Measurements from ENCODE around the gene MAN1C1. TPM values are rescaled to one million over a fixed set of nuclear protein-coding genes. Genes with fewer than 3 reads are reported as not detected.

Gene MAN1C1
- polyA plus RNA-seq, 1 donor from 2014 or later = 1.3 TPM

DNA sequence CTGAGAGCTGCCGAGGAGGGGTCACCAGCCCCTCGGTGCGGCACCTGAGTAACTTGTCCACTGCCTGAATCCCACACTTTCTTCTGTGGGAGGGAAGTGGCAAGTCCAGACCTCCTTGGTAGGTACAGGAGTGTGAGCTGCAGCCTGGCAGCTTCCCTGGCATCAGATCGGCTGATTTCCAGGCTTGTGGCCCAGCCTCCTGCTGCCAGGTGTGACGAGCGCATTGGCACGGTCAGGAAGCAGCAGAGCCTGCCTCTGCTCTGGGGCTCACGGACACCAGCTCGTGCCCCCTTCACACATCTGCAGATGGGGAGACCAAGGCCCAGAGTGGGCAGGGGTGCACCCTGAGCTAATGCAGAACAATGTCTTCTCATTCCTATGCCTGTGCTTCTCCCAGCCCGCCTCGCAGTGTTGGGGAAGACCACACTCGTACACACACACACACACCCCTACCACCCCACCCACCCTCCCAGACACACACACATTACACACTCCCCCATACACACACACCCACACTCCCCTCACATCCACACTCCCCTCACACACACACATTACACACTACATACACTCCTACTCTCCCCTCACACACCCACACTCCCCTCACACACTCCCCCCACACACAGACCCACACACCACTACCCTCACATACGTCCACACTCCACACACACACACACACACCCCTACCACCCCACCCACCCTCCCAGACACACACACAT lies 150.3 kb downstream of the MAN1C1 start:
- no peak overlapping the region for H3K9ac ChIP-seq (ENCODE audit: low read length)
- H3K27me3 ChIP-seq (ENCODE audit: insufficient read depth, low read depth, low read length) = no peaks in the 10 kb centered on the region
- no peaks in the 10 kb centered on the region for H4K20me1 ChIP-seq (ENCODE audit: insufficient read depth)
- H3K79me2 ChIP-seq (replicated peaks; ENCODE audit: insufficient read depth, low read length) = no peaks in the 10 kb centered on the region
- H3K9me2 ChIP-seq (ENCODE audit: insufficient read depth, low read length) = no peaks in the 10 kb centered on the region
- no peaks in the 10 kb centered on the region for H3K9me3 ChIP-seq (ENCODE audit: low read length)
- no peak overlapping the region for H2AFZ ChIP-seq (ENCODE audit: low read depth, low read length)
- TF ChIP-seq SMC3 (conservative IDR thresholded peaks at IDR 0.05; ENCODE audit: poor library complexity) = no peak
- no peak for TF ChIP-seq RAD21 (conservative IDR thresholded peaks at IDR 0.05)
- TF ChIP-seq EP300 (conservative IDR thresholded peaks at IDR 0.05; ENCODE audit: poor library complexity, severe bottlenecking) = no peak
- no peak for TF ChIP-seq EZH2 (IDR thresholded peaks at IDR 0.05; ENCODE audit: borderline replicate concordance, insufficient read depth, low read length, poor library complexity, severe bottlenecking)
- TF ChIP-seq, protein P1, sequence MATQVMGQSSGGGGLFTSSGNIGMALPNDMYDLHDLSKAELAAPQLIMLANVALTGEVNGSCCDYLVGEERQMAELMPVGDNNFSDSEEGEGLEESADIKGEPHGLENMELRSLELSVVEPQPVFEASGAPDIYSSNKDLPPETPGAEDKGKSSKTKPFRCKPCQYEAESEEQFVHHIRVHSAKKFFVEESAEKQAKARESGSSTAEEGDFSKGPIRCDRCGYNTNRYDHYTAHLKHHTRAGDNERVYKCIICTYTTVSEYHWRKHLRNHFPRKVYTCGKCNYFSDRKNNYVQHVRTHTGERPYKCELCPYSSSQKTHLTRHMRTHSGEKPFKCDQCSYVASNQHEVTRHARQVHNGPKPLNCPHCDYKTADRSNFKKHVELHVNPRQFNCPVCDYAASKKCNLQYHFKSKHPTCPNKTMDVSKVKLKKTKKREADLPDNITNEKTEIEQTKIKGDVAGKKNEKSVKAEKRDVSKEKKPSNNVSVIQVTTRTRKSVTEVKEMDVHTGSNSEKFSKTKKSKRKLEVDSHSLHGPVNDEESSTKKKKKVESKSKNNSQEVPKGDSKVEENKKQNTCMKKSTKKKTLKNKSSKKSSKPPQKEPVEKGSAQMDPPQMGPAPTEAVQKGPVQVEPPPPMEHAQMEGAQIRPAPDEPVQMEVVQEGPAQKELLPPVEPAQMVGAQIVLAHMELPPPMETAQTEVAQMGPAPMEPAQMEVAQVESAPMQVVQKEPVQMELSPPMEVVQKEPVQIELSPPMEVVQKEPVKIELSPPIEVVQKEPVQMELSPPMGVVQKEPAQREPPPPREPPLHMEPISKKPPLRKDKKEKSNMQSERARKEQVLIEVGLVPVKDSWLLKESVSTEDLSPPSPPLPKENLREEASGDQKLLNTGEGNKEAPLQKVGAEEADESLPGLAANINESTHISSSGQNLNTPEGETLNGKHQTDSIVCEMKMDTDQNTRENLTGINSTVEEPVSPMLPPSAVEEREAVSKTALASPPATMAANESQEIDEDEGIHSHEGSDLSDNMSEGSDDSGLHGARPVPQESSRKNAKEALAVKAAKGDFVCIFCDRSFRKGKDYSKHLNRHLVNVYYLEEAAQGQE (IDR thresholded peaks at IDR 0.05; ENCODE audit: borderline replicate concordance) = no peak
- no peak for TF ChIP-seq MXI1 (conservative IDR thresholded peaks at IDR 0.05; ENCODE audit: poor library complexity, severe bottlenecking)
- TF ChIP-seq POLR2AphosphoS5 (IDR thresholded peaks at IDR 0.05) = no peak
- no peak for TF ChIP-seq TAF1 (IDR thresholded peaks at IDR 0.05; ENCODE audit: low read depth)
- TF ChIP-seq, protein P2, sequence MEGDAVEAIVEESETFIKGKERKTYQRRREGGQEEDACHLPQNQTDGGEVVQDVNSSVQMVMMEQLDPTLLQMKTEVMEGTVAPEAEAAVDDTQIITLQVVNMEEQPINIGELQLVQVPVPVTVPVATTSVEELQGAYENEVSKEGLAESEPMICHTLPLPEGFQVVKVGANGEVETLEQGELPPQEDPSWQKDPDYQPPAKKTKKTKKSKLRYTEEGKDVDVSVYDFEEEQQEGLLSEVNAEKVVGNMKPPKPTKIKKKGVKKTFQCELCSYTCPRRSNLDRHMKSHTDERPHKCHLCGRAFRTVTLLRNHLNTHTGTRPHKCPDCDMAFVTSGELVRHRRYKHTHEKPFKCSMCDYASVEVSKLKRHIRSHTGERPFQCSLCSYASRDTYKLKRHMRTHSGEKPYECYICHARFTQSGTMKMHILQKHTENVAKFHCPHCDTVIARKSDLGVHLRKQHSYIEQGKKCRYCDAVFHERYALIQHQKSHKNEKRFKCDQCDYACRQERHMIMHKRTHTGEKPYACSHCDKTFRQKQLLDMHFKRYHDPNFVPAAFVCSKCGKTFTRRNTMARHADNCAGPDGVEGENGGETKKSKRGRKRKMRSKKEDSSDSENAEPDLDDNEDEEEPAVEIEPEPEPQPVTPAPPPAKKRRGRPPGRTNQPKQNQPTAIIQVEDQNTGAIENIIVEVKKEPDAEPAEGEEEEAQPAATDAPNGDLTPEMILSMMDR (IDR thresholded peaks at IDR 0.05; ENCODE audit: poor library complexity, severe bottlenecking) = no peak
- no peaks in the 10 kb centered on the region for H3K36me3 ChIP-seq (ENCODE audit: insufficient read depth, low read length)
- no peak overlapping the region for H3K4me3 ChIP-seq (ENCODE audit: low read length)
- H3F3A ChIP-seq (ENCODE audit: insufficient read depth, low read length, poor library complexity, severe bottlenecking) = no peaks in the 10 kb centered on the region
- no peak overlapping the region for H3K4me2 ChIP-seq (ENCODE audit: low read length)
- H3K27ac ChIP-seq (ENCODE audit: low read length) = no peak overlapping the region

DNA sequence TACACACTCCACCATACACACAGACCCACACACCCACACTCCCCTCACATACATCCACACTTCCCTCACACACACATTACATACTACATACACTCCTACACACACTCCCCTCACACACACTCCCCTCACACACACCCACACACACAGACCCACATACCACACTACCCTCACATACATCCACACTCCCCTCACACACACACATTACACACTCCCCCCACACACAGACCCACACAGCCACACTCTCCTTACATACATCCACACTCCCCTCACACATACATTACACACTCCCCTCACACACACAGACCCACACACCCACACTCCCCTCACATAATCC lies 150.8 kb downstream of the MAN1C1 start:
- no peak overlapping the region for H3K27ac ChIP-seq (ENCODE audit: low read length)
- H3K9me3 ChIP-seq (ENCODE audit: low read length) = no peaks in the 10 kb centered on the region
- H3K79me2 ChIP-seq (replicated peaks; ENCODE audit: insufficient read depth, low read length) = no peaks in the 10 kb centered on the region
- H3F3A ChIP-seq (ENCODE audit: insufficient read depth, low read length, poor library complexity, severe bottlenecking) = no peaks in the 10 kb centered on the region
- no peaks in the 10 kb centered on the region for H3K36me3 ChIP-seq (ENCODE audit: insufficient read depth, low read length)
- H2AFZ ChIP-seq (ENCODE audit: low read depth, low read length) = no peak overlapping the region
- H4K20me1 ChIP-seq (ENCODE audit: insufficient read depth) = no peaks in the 10 kb centered on the region
- no peak overlapping the region for H3K4me3 ChIP-seq (ENCODE audit: low read length)
- no peaks in the 10 kb centered on the region for H3K27me3 ChIP-seq (ENCODE audit: insufficient read depth, low read depth, low read length)
- no peaks in the 10 kb centered on the region for H3K9me2 ChIP-seq (ENCODE audit: insufficient read depth, low read length)
- no peak overlapping the region for H3K4me2 ChIP-seq (ENCODE audit: low read length)
- TF ChIP-seq EZH2 (IDR thresholded peaks at IDR 0.05; ENCODE audit: borderline replicate concordance, insufficient read depth, low read length, poor library complexity, severe bottlenecking) = no peak
- no peak for TF ChIP-seq RAD21 (conservative IDR thresholded peaks at IDR 0.05)
- TF ChIP-seq MXI1 (conservative IDR thresholded peaks at IDR 0.05; ENCODE audit: poor library complexity, severe bottlenecking) = no peak
- no peak overlapping the region for H3K9ac ChIP-seq (ENCODE audit: low read length)
